ENCODE data around the gene KCTD1. TPM values are rescaled to one million over a fixed set of nuclear protein-coding genes. Genes with fewer than 3 reads are reported as not detected.

Gene KCTD1
- total and polyA plus RNA-seq, 2 donors = 9.3 to 31.8 TPM

- Histone ChIP-seq H3K9me3 (ENCODE audit: control insufficient read depth in 2 of 2, insufficient read depth in 1 of 2, low read length in 1 of 2) (no peaks in the 10 kb centered on the region), H3K4me1 (ENCODE audit: control insufficient read depth in 2 of 2, insufficient read depth in 2 of 2, low read length in 2 of 2) (peaks cover 22 to 24% of the 10 kb centered on the region in 2 donors), H3K4me3 (ENCODE audit: low read length in 2 of 2) (no peak overlapping the region), H3K27ac (ENCODE audit: low read depth in 1 of 2, low read length in 1 of 2) (no peak overlapping the region), H3K27me3 (ENCODE audit: control insufficient read depth in 2 of 2, insufficient read depth in 1 of 2, low read length in 1 of 2) (peaks cover 40 to 80% of the 10 kb centered on the region in 2 donors), H3K36me3 (ENCODE audit: control insufficient read depth in 2 of 2, insufficient read depth in 2 of 2, low read length in 1 of 2) (no peaks in the 10 kb centered on the region)
- WGBS = 28% methylated on average over 4 of the region's 4 CpGs
- DNase-seq (ENCODE audit: low read depth in 6 of 9, low spot score in 9 of 9) = no peak
Measured at GRCh38 chr18:26551695-26552081, 3.3 kb upstream of the KCTD1 start.

- Histone ChIP-seq H3K9me3 (ENCODE audit: control insufficient read depth in 2 of 2, insufficient read depth in 1 of 2, low read length in 1 of 2) (no peaks in the 10 kb centered on the region), H3K4me3 (ENCODE audit: low read length in 2 of 2) (peak overlapping the region in 1 of 2 donors; percentile 26), H3K36me3 (ENCODE audit: control insufficient read depth in 2 of 2, insufficient read depth in 2 of 2, low read length in 1 of 2) (no peaks in the 10 kb centered on the region), H3K27me3 (ENCODE audit: control insufficient read depth in 2 of 2, insufficient read depth in 1 of 2, low read length in 1 of 2) (peaks cover 40 to 85% of the 10 kb centered on the region in 2 donors), H3K4me1 (ENCODE audit: control insufficient read depth in 2 of 2, insufficient read depth in 2 of 2, low read length in 2 of 2) (peaks cover 25 to 26% of the 10 kb centered on the region in 2 donors), H3K27ac (ENCODE audit: low read depth in 1 of 2, low read length in 1 of 2) (peak overlapping the region; percentile 72 to 74)
- DNase-seq (ENCODE audit: low read depth in 6 of 9, low spot score in 9 of 9) = peak in 2 of 9 donors; percentile 5 to 34
- 5% methylated on average over 28 of the region's 28 CpGs for WGBS
Measured at GRCh38 chr18:26550998-26551694, 2.8 kb upstream of the KCTD1 start.

GRCh38 chr18:26549263-26550094 lies 1.1 kb upstream of the KCTD1 start:
- DNase-seq (ENCODE audit: low read depth in 6 of 9, low spot score in 9 of 9) = peak in 3 of 9 donors; percentile 11 to 45 (median 13)
- Histone ChIP-seq H3K27ac (ENCODE audit: low read depth in 1 of 2, low read length in 1 of 2) (peak overlapping the region; percentile 68 to 71), H3K4me1 (ENCODE audit: control insufficient read depth in 2 of 2, insufficient read depth in 2 of 2, low read length in 2 of 2) (peaks cover 25 to 30% of the 10 kb centered on the region in 2 donors), H3K4me3 (ENCODE audit: low read length in 2 of 2) (peak overlapping the region; percentile 30 to 83), H3K36me3 (ENCODE audit: control insufficient read depth in 2 of 2, insufficient read depth in 2 of 2, low read length in 1 of 2) (no peaks in the 10 kb centered on the region), H3K9me3 (ENCODE audit: control insufficient read depth in 2 of 2, insufficient read depth in 1 of 2, low read length in 1 of 2) (no peaks in the 10 kb centered on the region), H3K27me3 (ENCODE audit: control insufficient read depth in 2 of 2, insufficient read depth in 1 of 2, low read length in 1 of 2) (peaks cover 40 to 82% of the 10 kb centered on the region in 2 donors)
- 1% methylated on average over 71 of the region's 71 CpGs for WGBS

GRCh38 chr18:26547646-26548414 lies 523 bp downstream of the KCTD1 start:
- Histone ChIP-seq H3K9me3 (ENCODE audit: control insufficient read depth in 2 of 2, insufficient read depth in 1 of 2, low read length in 1 of 2) (no peaks in the 10 kb centered on the region), H3K27ac (ENCODE audit: low read depth in 1 of 2, low read length in 1 of 2) (peak overlapping the region in 1 of 2 donors; percentile 49), H3K4me1 (ENCODE audit: control insufficient read depth in 2 of 2, insufficient read depth in 2 of 2, low read length in 2 of 2) (peaks cover 25 to 30% of the 10 kb centered on the region in 2 donors), H3K4me3 (ENCODE audit: low read length in 2 of 2) (peak overlapping the region; percentile 55 to 83), H3K27me3 (ENCODE audit: control insufficient read depth in 2 of 2, insufficient read depth in 1 of 2, low read length in 1 of 2) (peaks cover 38 to 66% of the 10 kb centered on the region in 2 donors), H3K36me3 (ENCODE audit: control insufficient read depth in 2 of 2, insufficient read depth in 2 of 2, low read length in 1 of 2) (no peaks in the 10 kb centered on the region)
- WGBS = 5% methylated on average over 84 of the region's 84 CpGs
- peak; percentile 50 to 86 (median 62) for DNase-seq (ENCODE audit: low read depth in 6 of 9, low spot score in 9 of 9)

- WGBS = 75% methylated on average over 69 of the region's 69 CpGs
- Histone ChIP-seq H3K27ac (ENCODE audit: low read depth in 1 of 2, low read length in 1 of 2) (no peak overlapping the region), H3K27me3 (ENCODE audit: control insufficient read depth in 2 of 2, insufficient read depth in 1 of 2, low read length in 1 of 2) (peaks cover 32 to 58% of the 10 kb centered on the region in 2 donors), H3K9me3 (ENCODE audit: control insufficient read depth in 2 of 2, insufficient read depth in 1 of 2, low read length in 1 of 2) (no peaks in the 10 kb centered on the region), H3K4me1 (ENCODE audit: control insufficient read depth in 2 of 2, insufficient read depth in 2 of 2, low read length in 2 of 2) (peaks cover 25 to 30% of the 10 kb centered on the region in 2 donors), H3K36me3 (ENCODE audit: control insufficient read depth in 2 of 2, insufficient read depth in 2 of 2, low read length in 1 of 2) (no peaks in the 10 kb centered on the region), H3K4me3 (ENCODE audit: low read length in 2 of 2) (peak overlapping the region; percentile 55 to 83)
- DNase-seq (ENCODE audit: low read depth in 6 of 9, low spot score in 9 of 9) = peak in 1 of 9 donors; percentile 13
Measured at GRCh38 chr18:26546875-26547645, 1.3 kb downstream of the KCTD1 start.

GRCh38 chr18:26546170-26546874 lies 2.0 kb downstream of the KCTD1 start:
- H3K9me3 ChIP-seq (ENCODE audit: control insufficient read depth in 2 of 2, insufficient read depth in 1 of 2, low read length in 1 of 2) = no peaks in the 10 kb centered on the region
- peaks cover 25 to 51% of the 10 kb centered on the region in 2 donors for H3K27me3 ChIP-seq (ENCODE audit: control insufficient read depth in 2 of 2, insufficient read depth in 1 of 2, low read length in 1 of 2)
- H3K27ac ChIP-seq (ENCODE audit: low read depth in 1 of 2, low read length in 1 of 2) = no peak overlapping the region
- H3K36me3 ChIP-seq (ENCODE audit: control insufficient read depth in 2 of 2, insufficient read depth in 2 of 2, low read length in 1 of 2) = no peaks in the 10 kb centered on the region
- peak overlapping the region in 1 of 2 donors; percentile 12 for H3K4me3 ChIP-seq (ENCODE audit: low read length in 2 of 2)
- peak in 1 of 9 donors; percentile 16 for DNase-seq (ENCODE audit: low read depth in 6 of 9, low spot score in 9 of 9)
- H3K4me1 ChIP-seq (ENCODE audit: control insufficient read depth in 2 of 2, insufficient read depth in 2 of 2, low read length in 2 of 2) = peaks cover 25 to 30% of the 10 kb centered on the region in 2 donors
- WGBS = 90% methylated on average over 16 of the region's 16 CpGs

GRCh38 chr18:26545335-26546123 lies 2.8 kb downstream of the KCTD1 start:
- Histone ChIP-seq H3K27ac (ENCODE audit: low read depth in 1 of 2, low read length in 1 of 2) (no peak overlapping the region), H3K4me3 (ENCODE audit: low read length in 2 of 2) (no peak overlapping the region), H3K9me3 (ENCODE audit: control insufficient read depth in 2 of 2, insufficient read depth in 1 of 2, low read length in 1 of 2) (no peaks in the 10 kb centered on the region), H3K36me3 (ENCODE audit: control insufficient read depth in 2 of 2, insufficient read depth in 2 of 2, low read length in 1 of 2) (no peaks in the 10 kb centered on the region), H3K4me1 (ENCODE audit: control insufficient read depth in 2 of 2, insufficient read depth in 2 of 2, low read length in 2 of 2) (peaks cover 23 to 27% of the 10 kb centered on the region in 2 donors), H3K27me3 (ENCODE audit: control insufficient read depth in 2 of 2, insufficient read depth in 1 of 2, low read length in 1 of 2) (peaks cover 17 to 43% of the 10 kb centered on the region in 2 donors)
- no peak for DNase-seq (ENCODE audit: low read depth in 6 of 9, low spot score in 9 of 9)
- WGBS = 93% methylated on average over 7 of the region's 7 CpGs

Measured in thymus (tissue), 11 donors.